RWPE2 (cell line): Measurements from ENCODE around the gene SINHCAF.

Source experiments
- ATAC-seq: fragments of 200-7000 bp; cut with Tn5 transposase; 3 replicates; pipeline ENCODE4 v1.9.1; 2021; ENCODE audit warnings: low read depth
- DNase-seq: peaks from one replicate; pipeline ENCODE4 v3.0.0-alpha.2; 2020; ENCODE audit warnings: low spot score
- H3K27ac ChIP-seq: fragments of 450-650 bp; 2 replicates; pipeline ENCODE4 v1.5.1; 2017; ENCODE audit warnings: mild to moderate bottlenecking; ENCODE audit not compliant: poor library complexity, severe bottlenecking
- H3K27me3 ChIP-seq: fragments of 250-450 bp; sonication (Bioruptor Pico); 2 replicates; pipeline ENCODE4 v1.5.1; 2021; ENCODE audit warnings: mild to moderate bottlenecking, moderate library complexity; ENCODE audit not compliant: insufficient read depth, poor library complexity, severe bottlenecking
- H3K36me3 ChIP-seq: fragments of 250-450 bp; sonication (Bioruptor Pico); 2 replicates; pipeline ENCODE4 v1.5.1; 2020; ENCODE audit warnings: low read depth, mild to moderate bottlenecking, moderate library complexity
- H3K4me1 ChIP-seq: fragments of 250-450 bp; sonication (Bioruptor Pico); 2 replicates; pipeline ENCODE4 v1.5.1; 2021; ENCODE audit warnings: mild to moderate bottlenecking, moderate library complexity; ENCODE audit not compliant: insufficient read depth, poor library complexity, severe bottlenecking
- H3K4me3 ChIP-seq: fragments of 250-450 bp; sonication (Bioruptor Pico); 2 replicates; pipeline ENCODE4 v1.5.1; 2021; ENCODE audit warnings: mild to moderate bottlenecking, moderate library complexity; ENCODE audit not compliant: severe bottlenecking
- H3K9me3 ChIP-seq: fragments of 250-450 bp; sonication (Bioruptor Pico); 2 replicates; pipeline ENCODE4 v1.5.1; 2021; ENCODE audit warnings: mild to moderate bottlenecking, moderate library complexity; ENCODE audit not compliant: severe bottlenecking
- CTCF ChIP-seq: fragments of 450-650 bp; IDR thresholded peaks from one replicate; pipeline ENCODE4 v1.5.1; 2017; ENCODE audit warnings: mild to moderate bottlenecking, moderate library complexity; ENCODE audit not compliant: poor library complexity, severe bottlenecking

Gene SINHCAF

GRCh38 chr12:31235868-31236395, 90.0 kb downstream of the SINHCAF start:
- no peak for ATAC-seq
- H3K27me3 ChIP-seq, result no peaks in the 10 kb centered on the region
- no peaks in the 10 kb centered on the region for H3K9me3 ChIP-seq

DNA sequence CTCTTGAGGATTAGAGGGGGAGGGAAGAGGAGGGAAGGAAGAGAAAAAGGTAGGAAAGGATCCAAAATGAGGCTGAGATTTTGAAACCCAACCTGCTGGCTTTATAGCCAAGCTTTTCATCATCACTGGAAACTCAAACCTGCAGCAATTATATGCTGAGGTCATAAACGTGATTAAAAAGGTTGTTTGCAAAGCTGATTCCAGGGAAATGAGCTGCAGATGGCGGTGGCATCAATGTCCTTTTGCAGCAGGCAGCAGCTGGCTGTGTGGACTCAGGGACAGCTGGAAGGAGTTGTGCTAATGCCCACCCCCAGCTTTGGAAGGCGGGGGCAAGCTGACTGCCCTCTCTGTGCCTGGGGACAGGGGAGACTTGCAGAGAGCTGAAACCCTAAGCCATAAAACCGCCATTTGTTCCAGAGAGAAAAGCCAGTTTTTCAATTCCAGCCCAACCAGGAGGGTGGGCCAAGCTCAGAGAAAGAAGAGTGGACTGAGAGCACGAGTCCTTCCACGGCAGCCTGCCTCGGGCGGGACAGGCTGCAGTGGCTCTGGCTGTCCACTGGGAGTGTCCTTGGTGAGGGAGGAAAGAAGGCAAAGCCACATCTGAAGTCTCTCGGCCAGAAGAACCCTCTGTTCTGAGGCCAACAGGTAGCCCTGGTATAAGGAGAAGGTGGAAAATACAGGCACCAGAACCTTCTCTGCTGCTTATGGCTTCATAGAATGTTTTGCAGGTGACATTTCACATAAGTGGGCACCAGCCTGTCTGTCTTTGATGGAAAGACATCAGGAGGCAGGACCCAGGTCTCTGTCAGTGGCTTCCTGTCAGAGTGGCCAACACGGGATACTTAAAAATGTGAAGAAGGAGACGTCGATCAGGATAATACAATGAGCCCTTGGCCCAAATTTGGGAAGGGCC, 90.7 kb downstream of the SINHCAF start:
- H3K4me1 ChIP-seq, result no peaks in the 10 kb centered on the region
- ATAC-seq, result peak; percentile 49; the same call in 2 of the 3 replicates
- H3K27ac ChIP-seq, result no peak overlapping the region
- TF ChIP-seq CTCF, result no peak
- no peaks in the 10 kb centered on the region for H3K27me3 ChIP-seq
- DNase-seq, result no peak
- H3K9me3 ChIP-seq, result no peaks in the 10 kb centered on the region
- H3K4me3 ChIP-seq, result no peak overlapping the region
- no peaks in the 10 kb centered on the region for H3K36me3 ChIP-seq

More at GRCh38 chr12:31235868-31236395, 90.0 kb downstream of the SINHCAF start:
- Histone ChIP-seq H3K4me3 (no peak overlapping the region), H3K36me3 (no peaks in the 10 kb centered on the region), H3K4me1 (no peaks in the 10 kb centered on the region), H3K27ac (no peak overlapping the region)
- no peak for TF ChIP-seq CTCF
- no peak for DNase-seq

GRCh38 chr12:31234053-31234840, 91.7 kb downstream of the SINHCAF start:
- Histone ChIP-seq H3K36me3 (no peaks in the 10 kb centered on the region), H3K4me3 (no peak overlapping the region), H3K27me3 (no peaks in the 10 kb centered on the region), H3K4me1 (no peaks in the 10 kb centered on the region), H3K9me3 (no peaks in the 10 kb centered on the region), H3K27ac (no peak overlapping the region)
- ATAC-seq, result no peak
- no peak for DNase-seq
- no peak for TF ChIP-seq CTCF

DNA sequence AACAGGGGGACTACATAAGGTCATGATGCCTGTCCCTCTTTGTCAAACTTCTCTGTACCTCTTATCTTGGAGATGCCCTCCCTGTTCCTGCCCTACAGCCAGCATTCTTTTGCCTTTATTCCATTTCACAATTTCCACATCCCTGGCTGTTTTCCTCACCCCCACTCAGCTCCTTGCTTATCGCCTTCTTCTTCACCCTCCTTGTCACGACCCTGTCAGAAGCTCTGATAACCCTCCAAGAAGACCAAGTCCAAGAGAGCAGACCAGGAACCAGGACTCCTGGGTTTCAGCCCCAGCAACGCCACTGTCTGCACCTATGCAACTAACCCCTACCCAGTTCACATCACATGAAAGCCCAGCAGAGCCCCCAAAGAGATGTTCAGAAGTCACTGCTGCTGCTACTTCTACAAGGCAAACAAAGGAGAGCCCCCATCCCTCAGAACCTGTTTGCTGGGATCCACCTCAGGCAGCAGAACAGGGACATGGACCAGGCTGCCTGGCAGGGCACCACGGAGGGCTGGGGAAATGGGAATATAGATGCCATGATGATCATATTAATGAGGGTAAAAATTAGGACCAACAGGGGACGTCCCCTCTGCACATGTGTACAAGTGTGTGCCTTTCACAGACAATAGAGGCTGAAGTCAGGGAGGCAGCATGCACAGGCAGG, 92.8 kb downstream of the SINHCAF start:
- H3K27ac ChIP-seq, result no peak overlapping the region
- no peak for TF ChIP-seq CTCF
- H3K27me3 ChIP-seq, result no peaks in the 10 kb centered on the region
- DNase-seq (no peak), ATAC-seq (no peak)
- H3K9me3 ChIP-seq, result no peaks in the 10 kb centered on the region
- no peaks in the 10 kb centered on the region for H3K36me3 ChIP-seq
- H3K4me1 ChIP-seq, result no peaks in the 10 kb centered on the region
- H3K4me3 ChIP-seq, result no peak overlapping the region
